ENCODE data around the gene BUB1. TPM values are rescaled to one million over a fixed set of nuclear protein-coding genes. Genes with fewer than 3 reads are reported as not detected.

Gene BUB1
- total and polyA plus RNA-seq, 9 of the 15 experiments (the other 6 are each of a cell fraction or from before 2014, with no cell fraction given) = 73.4 to 247 (median 118) TPM

GRCh38 chr2:110664135-110664534 is 13.7 kb downstream of the BUB1 start:
- no TSS peak for BruUV-seq (replicated peaks)
- Histone ChIP-seq H3K4me2 (ENCODE audit: insufficient read depth, low read length) (no peak overlapping the region), H3K9me3 (replicated peaks; ENCODE audit: control insufficient read depth, insufficient read depth, low read depth, low read length) (no peaks in the 10 kb centered on the region), H3K9ac (ENCODE audit: insufficient read depth in 1 of 2, low read depth in 2 of 2, low read length in 2 of 2) (no peak overlapping the region), H3K27ac (ENCODE audit: extremely low read depth, low read depth, low read length) (no peak overlapping the region), H3K36me3 (ENCODE audit: control insufficient read depth, insufficient read depth, low read length) (peaks cover 98% of the 10 kb centered on the region), H3K4me3 (no peak overlapping the region), H3K4me1 (replicated peaks in 1 of 2; ENCODE audit: control insufficient read depth in 2 of 2, insufficient read depth in 2 of 2, low read length in 2 of 2) (no peaks in the 10 kb centered on the region), H2AFZ (ENCODE audit: low read depth, low read length) (no peak overlapping the region), H3K9me1 (ENCODE audit: control insufficient read depth, insufficient read depth, low read length) (no peaks in the 10 kb centered on the region), H3K79me2 (ENCODE audit: control insufficient read depth, insufficient read depth, low read length) (peaks cover 31% of the 10 kb centered on the region), H3K27me3 (ENCODE audit: control insufficient read depth in 2 of 2, insufficient read depth in 2 of 2, low read length in 2 of 2) (no peaks in the 10 kb centered on the region), H4K20me1 (replicated peaks; ENCODE audit: control insufficient read depth, insufficient read depth, low read length) (no peaks in the 10 kb centered on the region)
- 97% methylated on average over 2 of the region's 2 CpGs for WGBS (ENCODE audit: insufficient coverage, low coverage, missing lambda C conversion rate)
- ChIA-PET CTCF (ENCODE audit: low intra/inter-chr PET ratio) (no interaction called here), POLR2A (no interaction called here)
- ATAC-seq = no peak
- no peak for TF ChIP-seq HBP1 (CRISPR knock-in tag; IDR thresholded peaks at IDR 0.05)
- TF ChIP-seq MNT (conservative IDR thresholded peaks at IDR 0.05) = no peak
- TF ChIP-seq ZNF239 (CRISPR knock-in tag; IDR thresholded peaks at IDR 0.05) = no peak
- TF ChIP-seq ZNF146 (CRISPR knock-in tag; IDR thresholded peaks at IDR 0.05; ENCODE audit: unreplicated experiment) = no peak
- no peak for TF ChIP-seq PURB (CRISPR knock-in tag; IDR thresholded peaks at IDR 0.05; ENCODE audit: low read depth)
- no peak for TF ChIP-seq ZBTB11 (CRISPR knock-in tag; IDR thresholded peaks at IDR 0.05)
- no peak for TF ChIP-seq ZNF124 (CRISPR knock-in tag; IDR thresholded peaks at IDR 0.05)
- TF ChIP-seq ZBTB34 (CRISPR knock-in tag; IDR thresholded peaks at IDR 0.05) = no peak
- no peak for TF ChIP-seq ZNF764 (CRISPR knock-in tag; IDR thresholded peaks at IDR 0.05; ENCODE audit: low read depth)
- no peak for TF ChIP-seq NR2C2 (CRISPR knock-in tag; IDR thresholded peaks at IDR 0.05)
- no peak for TF ChIP-seq NR2C2 (tag; IDR thresholded peaks at IDR 0.05)
- no peak for TF ChIP-seq CSDE1 (IDR thresholded peaks at IDR 0.05)
- no peak for TF ChIP-seq ZNF79 (CRISPR knock-in tag; IDR thresholded peaks at IDR 0.05; ENCODE audit: low read depth)
- TF ChIP-seq MEIS2 (IDR thresholded peaks at IDR 0.05; ENCODE audit: partially characterized antibody) = no peak
- DNase-seq (ENCODE audit: extremely low read depth in 1 of 4, low spot score in 3 of 4) = no peak
- no peak for FAIRE-seq
- intact Hi-C loops (cut with micrococcal nuclease) (no loop called here), in situ Hi-C loops (cut with MboI) (no loop called here)

Data from K562 (cell line).